Effector memory CD8-positive, alpha-beta T cell (primary cell): ENCODE data around the gene SORBS2.
"Not testable (repeated sequence)": the region's sequence is repeated elsewhere in the genome, so short reads cannot be mapped to it uniquely, and the experiment has no call there.

Experiments
- ATAC-seq: fragments of 150-1000 bp; cut with Tn5 transposase; replicated peaks from 2 replicates; pipeline ENCODE4 v1.10.0; 2021; ENCODE audit warnings: mild to moderate bottlenecking, moderate library complexity
- DNase-seq, 3 experiments: peaks; one replicate each; pipeline ENCODE4 v3.0.0; 2021
- H3K27ac Mint-ChIP-seq, 2 donors: one replicate each; pipeline ENCODE4 v1.8.0; 2022; ENCODE audit warnings: mild to moderate bottlenecking in 2 of 2, mixed read lengths in 2 of 2, moderate library complexity in 2 of 2
- H3K27me3 Mint-ChIP-seq, 2 donors: one replicate each; pipeline ENCODE4 v1.8.0; 2022; ENCODE audit warnings: mixed read lengths in 2 of 2
- H3K36me3 Mint-ChIP-seq: one replicate; pipeline ENCODE4 v1.8.0; 2022; ENCODE audit warnings: mild to moderate bottlenecking, moderate library complexity, mixed read lengths; ENCODE audit not compliant: insufficient read depth
- H3K4me1 Mint-ChIP-seq, 2 donors: one replicate each; pipeline ENCODE4 v1.8.0; 2022; ENCODE audit warnings: low read depth in 2 of 2, mixed read lengths in 2 of 2
- H3K4me3 Mint-ChIP-seq, 2 donors: one replicate each; pipeline ENCODE4 v1.8.0; 2022; ENCODE audit warnings: mild to moderate bottlenecking in 2 of 2, mixed read lengths in 2 of 2, moderate library complexity in 2 of 2
- H3K9me3 Mint-ChIP-seq, 2 donors: one replicate each; pipeline ENCODE4 v1.8.0; 2022; ENCODE audit warnings: mixed read lengths in 2 of 2

SORBS2 gene

GRCh38 chr4:185565696-185566095 is 246.3 kb downstream of the SORBS2 start:
- no peak overlapping the region for H3K4me3 Mint-ChIP-seq
- H3K27ac Mint-ChIP-seq, result no peak overlapping the region
- no peaks in the 10 kb centered on the region for H3K36me3 Mint-ChIP-seq
- no peaks in the 10 kb centered on the region for H3K9me3 Mint-ChIP-seq
- ATAC-seq (no peak), DNase-seq (no peak)
- H3K4me1 Mint-ChIP-seq, result no peaks in the 10 kb centered on the region
- H3K27me3 Mint-ChIP-seq, result peaks cover 27 to 42% of the 10 kb centered on the region in 2 donors

- H3K4me3 Mint-ChIP-seq, result no peak overlapping the region
- H3K36me3 Mint-ChIP-seq, result no peaks in the 10 kb centered on the region
- no peak for DNase-seq
- H3K4me1 Mint-ChIP-seq, result no peaks in the 10 kb centered on the region
- peaks cover 21 to 43% of the 10 kb centered on the region in 2 donors for H3K27me3 Mint-ChIP-seq
- H3K9me3 Mint-ChIP-seq, result no peaks in the 10 kb centered on the region
- no peak overlapping the region for H3K27ac Mint-ChIP-seq
- ATAC-seq, result no peak
Observed at GRCh38 chr4:185564349-185564748, 247.6 kb downstream of the SORBS2 start.

GRCh38 chr4:185562531-185562930 is 249.5 kb downstream of the SORBS2 start:
- Mint-ChIP-seq H3K4me1 (no peaks in the 10 kb centered on the region), H3K36me3 (no peaks in the 10 kb centered on the region), H3K9me3 (no peaks in the 10 kb centered on the region), H3K4me3 (no peak overlapping the region), H3K27me3 (peaks cover 39 to 60% of the 10 kb centered on the region in 2 donors), H3K27ac (no peak overlapping the region)
- ATAC-seq (no peak), DNase-seq (no peak)

- H3K36me3 Mint-ChIP-seq, result no peaks in the 10 kb centered on the region
- ATAC-seq, result no peak
- peaks cover 55 to 82% of the 10 kb centered on the region in 2 donors for H3K27me3 Mint-ChIP-seq
- DNase-seq, result no peak
- no peaks in the 10 kb centered on the region for H3K4me1 Mint-ChIP-seq
- no peak overlapping the region for H3K27ac Mint-ChIP-seq
- no peak overlapping the region for H3K4me3 Mint-ChIP-seq
- H3K9me3 Mint-ChIP-seq, result no peaks in the 10 kb centered on the region
Observed at GRCh38 chr4:185560316-185560715, 251.7 kb downstream of the SORBS2 start.

- Mint-ChIP-seq H3K4me1 (no peaks in the 10 kb centered on the region), H3K27ac (no peak overlapping the region), H3K27me3 (peaks cover 55 to 86% of the 10 kb centered on the region in 2 donors), H3K36me3 (no peaks in the 10 kb centered on the region), H3K4me3 (no peak overlapping the region), H3K9me3 (no peaks in the 10 kb centered on the region)
- ATAC-seq, result no peak
- DNase-seq, result no peak
Observed at GRCh38 chr4:185559915-185560281, 252.1 kb downstream of the SORBS2 start.

GRCh38 chr4:185559251-185559914 is 252.6 kb downstream of the SORBS2 start:
- H3K4me3 Mint-ChIP-seq, H3K27ac Mint-ChIP-seq, ATAC-seq, H3K9me3 Mint-ChIP-seq, H3K36me3 Mint-ChIP-seq, DNase-seq, H3K4me1 Mint-ChIP-seq: not testable (repeated sequence)
- peaks cover 55 to 86% of the 10 kb centered on the region in 2 donors for H3K27me3 Mint-ChIP-seq

GRCh38 chr4:185554365-185555126 is 257.4 kb downstream of the SORBS2 start:
- Mint-ChIP-seq H3K4me3 (no peak overlapping the region), H3K36me3 (no peaks in the 10 kb centered on the region), H3K27ac (no peak overlapping the region), H3K9me3 (no peaks in the 10 kb centered on the region), H3K4me1 (no peaks in the 10 kb centered on the region), H3K27me3 (peaks cover 39 to 51% of the 10 kb centered on the region in 2 donors)
- DNase-seq (no peak), ATAC-seq (no peak)

- H3K27me3 Mint-ChIP-seq, result peaks cover 19 to 32% of the 10 kb centered on the region in 2 donors
- no peaks in the 10 kb centered on the region for H3K36me3 Mint-ChIP-seq
- H3K27ac Mint-ChIP-seq, result no peak overlapping the region
- H3K9me3 Mint-ChIP-seq, result no peaks in the 10 kb centered on the region
- ATAC-seq, result no peak
- H3K4me1 Mint-ChIP-seq, result no peaks in the 10 kb centered on the region
- no peak overlapping the region for H3K4me3 Mint-ChIP-seq
- no peak for DNase-seq
Observed at GRCh38 chr4:185552254-185552653, 259.7 kb downstream of the SORBS2 start.

- ATAC-seq, result no peak
- H3K4me3 Mint-ChIP-seq, result no peak overlapping the region
- H3K4me1 Mint-ChIP-seq, result no peaks in the 10 kb centered on the region
- H3K27me3 Mint-ChIP-seq, result peaks cover 6 to 19% of the 10 kb centered on the region in 2 donors
- H3K9me3 Mint-ChIP-seq, result no peaks in the 10 kb centered on the region
- no peak for DNase-seq
- H3K36me3 Mint-ChIP-seq, result no peaks in the 10 kb centered on the region
- no peak overlapping the region for H3K27ac Mint-ChIP-seq
Observed at GRCh38 chr4:185550933-185551332, 261.1 kb downstream of the SORBS2 start.

- H3K27ac Mint-ChIP-seq, result no peak overlapping the region
- ATAC-seq (no peak), DNase-seq (no peak)
- no peaks in the 10 kb centered on the region for H3K36me3 Mint-ChIP-seq
- H3K4me1 Mint-ChIP-seq, result no peaks in the 10 kb centered on the region
- peaks cover 5 to 9% of the 10 kb centered on the region in 2 donors for H3K27me3 Mint-ChIP-seq
- no peaks in the 10 kb centered on the region for H3K9me3 Mint-ChIP-seq
- H3K4me3 Mint-ChIP-seq, result no peak overlapping the region
Observed at GRCh38 chr4:185549095-185549639, 262.8 kb downstream of the SORBS2 start.

- no peaks in the 10 kb centered on the region for H3K4me1 Mint-ChIP-seq
- H3K36me3 Mint-ChIP-seq, result no peaks in the 10 kb centered on the region
- H3K9me3 Mint-ChIP-seq, result no peaks in the 10 kb centered on the region
- ATAC-seq, result no peak
- no peak overlapping the region for H3K27ac Mint-ChIP-seq
- H3K27me3 Mint-ChIP-seq, result peaks cover 5 to 9% of the 10 kb centered on the region in 2 donors
- H3K4me3 Mint-ChIP-seq, result no peak overlapping the region
- DNase-seq, result no peak
Observed at GRCh38 chr4:185548587-185548986, 263.4 kb downstream of the SORBS2 start.

- no peaks in the 10 kb centered on the region for H3K4me1 Mint-ChIP-seq
- no peak overlapping the region for H3K27ac Mint-ChIP-seq
- DNase-seq (no peak), ATAC-seq (no peak)
- H3K9me3 Mint-ChIP-seq, result no peaks in the 10 kb centered on the region
- H3K36me3 Mint-ChIP-seq, result no peaks in the 10 kb centered on the region
- H3K4me3 Mint-ChIP-seq, result no peak overlapping the region
- peaks cover 20 to 23% of the 10 kb centered on the region in 2 donors for H3K27me3 Mint-ChIP-seq
Observed at GRCh38 chr4:185546335-185546734, 265.7 kb downstream of the SORBS2 start.

- ATAC-seq, result no peak
- no peak for DNase-seq
- no peaks in the 10 kb centered on the region for H3K9me3 Mint-ChIP-seq
Observed at GRCh38 chr4:185542626-185543315, 269.2 kb downstream of the SORBS2 start.

More at GRCh38 chr4:185542626-185543315, 269.2 kb downstream of the SORBS2 start:
- Mint-ChIP-seq H3K36me3 (no peaks in the 10 kb centered on the region), H3K4me3 (no peak overlapping the region), H3K27me3 (peaks cover 16 to 17% of the 10 kb centered on the region in 2 donors), H3K4me1 (no peaks in the 10 kb centered on the region), H3K27ac (no peak overlapping the region)
